ENCODE results near the gene RYR2.

DNA sequence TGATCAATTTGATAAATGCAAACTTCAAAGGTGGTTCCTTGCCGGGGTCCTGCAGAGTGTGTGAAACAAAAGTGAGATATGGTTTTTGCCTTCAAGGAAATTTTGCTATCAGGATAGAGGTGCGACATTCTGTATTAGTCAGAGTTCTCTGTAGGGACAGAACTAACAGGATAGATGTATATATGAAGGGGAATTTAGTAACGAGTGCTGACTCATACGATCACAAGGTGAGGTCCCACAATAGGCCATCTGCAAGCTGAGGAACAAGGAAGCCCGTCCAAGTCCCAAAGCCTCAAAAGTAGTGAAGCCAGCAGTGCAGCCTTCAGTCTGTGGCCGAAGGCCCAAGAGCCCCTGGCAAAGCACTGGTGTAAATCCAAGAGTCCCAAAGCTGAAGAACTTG is 157.0 kb downstream of the RYR2 start:
- TF ChIP-seq CTCF (IDR thresholded peaks at IDR 0.05) (no peak), POLR2A (IDR thresholded peaks at IDR 0.05) (no peak), EP300 (IDR thresholded peaks at IDR 0.05) (no peak)
